Activated B cell treated with CpG ODN at 0.5 μM for 24 hours (primary cell): Measurements from ENCODE around the gene MR1. TPM values are rescaled to one million over a fixed set of nuclear protein-coding genes. Genes with fewer than 3 reads are reported as not detected.

Source experiments
- ATAC-seq: fragments of 200-7000 bp; cut with Tn5 transposase; one replicate; pipeline ENCODE4 v1.10.0; 2021; ENCODE audit warnings: low read depth, mild to moderate bottlenecking, moderate library complexity
- CTCF ChIA-PET: fragments of 350-600 bp; sonication (Branson Sonifier 250); formaldehyde crosslinking; loops from one replicate; lab custom pipeline; 2021; ENCODE audit warnings: antibody characterized with exemption; lab: Charles Lee
- POLR2A ChIA-PET: fragments of 350-600 bp; sonication (Branson Sonifier 250); formaldehyde crosslinking; loops from one replicate; lab custom pipeline; 2021; ENCODE audit warnings: antibody characterized with exemption; lab: Charles Lee
- DNase-seq: peaks from one replicate; pipeline ENCODE4 v3.0.0; 2022
- H3K27ac Mint-ChIP-seq: one replicate; pipeline ENCODE4 v1.8.0; 2020; ENCODE audit warnings: mixed read lengths
- H3K27me3 Mint-ChIP-seq: one replicate; pipeline ENCODE4 v1.8.0; 2021; ENCODE audit warnings: mixed read lengths
- H3K36me3 Mint-ChIP-seq: one replicate; pipeline ENCODE4 v1.8.0; 2021; ENCODE audit warnings: low read depth, mixed read lengths
- H3K4me1 Mint-ChIP-seq: one replicate; pipeline ENCODE4 v1.8.0; 2021; ENCODE audit warnings: mixed read lengths
- H3K4me3 Mint-ChIP-seq: one replicate; pipeline ENCODE4 v1.8.0; 2020; ENCODE audit warnings: mild to moderate bottlenecking, mixed read lengths
- H3K9me3 Mint-ChIP-seq: one replicate; pipeline ENCODE4 v1.8.0; 2020; ENCODE audit warnings: mixed read lengths
- CTCF ChIP-seq: fragments of 200-600 bp; IDR thresholded peaks from one replicate; pipeline ENCODE4 v1.8.0; 2022; ENCODE audit warnings: antibody characterized with exemption, mild to moderate bottlenecking
- intact Hi-C: fragments of 100-400 bp; cut with micrococcal nuclease; formaldehyde crosslinking; loops from one replicate; pipeline ENCODE4 v1.15.1; 2024
- total RNA-seq: library from RNA; stranded (reverse); gene quantifications from 2 replicates; pipeline ENCODE4 v1.2.3, GENCODE V29; 2022

Gene MR1
- total RNA-seq, 1 donor from 2014 or later = 24.8 TPM

GRCh38 chr1:181001091-181001780, 32.5 kb upstream of the MR1 start:
- Mint-ChIP-seq H3K4me3 (no peak overlapping the region), H3K36me3 (peaks cover 70% of the 10 kb centered on the region), H3K4me1 (no peaks in the 10 kb centered on the region), H3K27me3 (no peaks in the 10 kb centered on the region), H3K27ac (no peak overlapping the region), H3K9me3 (no peaks in the 10 kb centered on the region)
- ChIA-PET POLR2A (interaction anchor here (1.0 kb wide), 1 partner anchor 151 kb away, joined by 3 read pairs; no protein-coding TSS in a partner anchor), CTCF (no interaction called here)
- ATAC-seq (no peak), DNase-seq (no peak)
- intact Hi-C loops = no loop called here
- TF ChIP-seq CTCF = no peak

GRCh38 chr1:181002582-181003172, 31.1 kb upstream of the MR1 start:
- Mint-ChIP-seq H3K9me3 (no peaks in the 10 kb centered on the region), H3K27me3 (no peaks in the 10 kb centered on the region), H3K27ac (no peak overlapping the region), H3K4me3 (no peak overlapping the region), H3K36me3 (peaks cover 66% of the 10 kb centered on the region), H3K4me1 (no peaks in the 10 kb centered on the region)
- DNase-seq (no peak), ATAC-seq (no peak)
- no peak for TF ChIP-seq CTCF
- POLR2A ChIA-PET = no interaction called here
- intact Hi-C loops = no loop called here
- CTCF ChIA-PET = no interaction called here

GRCh38 chr1:181010789-181011188, 23.0 kb upstream of the MR1 start:
- Mint-ChIP-seq H3K27ac (no peak overlapping the region), H3K27me3 (no peaks in the 10 kb centered on the region), H3K36me3 (peaks cover 5% of the 10 kb centered on the region), H3K4me3 (no peak overlapping the region), H3K4me1 (peaks cover 30% of the 10 kb centered on the region), H3K9me3 (no peaks in the 10 kb centered on the region)
- intact Hi-C loops = no loop called here
- ATAC-seq (no peak), DNase-seq (no peak)
- TF ChIP-seq CTCF = no peak
- ChIA-PET CTCF (no interaction called here), POLR2A (interaction anchor here (0.6 kb wide), 1 partner anchor 31 kb away, joined by 3 read pairs; no protein-coding TSS in a partner anchor)

- no peak for DNase-seq
- CTCF ChIA-PET = no interaction called here
- Mint-ChIP-seq H3K36me3 (peaks cover 5% of the 10 kb centered on the region), H3K27ac (no peak overlapping the region), H3K27me3 (no peaks in the 10 kb centered on the region), H3K9me3 (no peaks in the 10 kb centered on the region), H3K4me3 (no peak overlapping the region), H3K4me1 (peaks cover 30% of the 10 kb centered on the region)
- TF ChIP-seq CTCF = no peak
- intact Hi-C loops = no loop called here
- ATAC-seq = no peak
- POLR2A ChIA-PET = interaction anchor here (1.0 kb wide), 1 partner anchor 10 kb away, joined by 5 read pairs; no protein-coding TSS in a partner anchor
Observed at GRCh38 chr1:181011301-181012202, 22.2 kb upstream of the MR1 start.
